22Rv1 (cell line): ENCODE data around the gene XDH.

Source experiments
- ZFX ChIP-seq: fragments of 450-650 bp; IDR thresholded peaks from 2 replicates; pipeline ENCODE4 v1.6.1; 2017; ENCODE audit warnings: antibody characterized with exemption, borderline replicate concordance
- TF ChIP-seq, protein P1 (sequence below): fragments of 450-650 bp; IDR thresholded peaks from 2 replicates; pipeline ENCODE4 v1.5.1; 2017; ENCODE audit warnings: mild to moderate bottlenecking

DNA sequence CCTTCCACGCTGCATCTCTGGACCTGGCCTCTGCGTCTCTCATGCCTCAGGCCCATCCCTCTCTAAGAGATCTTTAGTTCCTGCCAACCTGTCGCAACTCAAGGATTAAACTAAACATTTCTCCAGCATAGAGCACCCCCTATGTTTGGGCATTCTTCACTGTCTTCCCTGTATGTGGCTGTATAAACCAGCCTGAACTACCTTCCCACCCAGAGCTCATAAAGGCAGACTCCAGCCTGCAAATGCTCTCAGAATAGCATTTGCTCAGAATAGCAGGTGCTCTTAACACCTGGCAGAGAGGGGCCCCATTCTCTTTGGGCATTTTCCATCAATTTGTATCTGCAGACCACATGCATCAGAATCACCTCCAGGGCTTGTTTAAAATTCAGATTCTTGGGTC, 97.1 kb downstream of the XDH start:
- TF ChIP-seq, protein P1, sequence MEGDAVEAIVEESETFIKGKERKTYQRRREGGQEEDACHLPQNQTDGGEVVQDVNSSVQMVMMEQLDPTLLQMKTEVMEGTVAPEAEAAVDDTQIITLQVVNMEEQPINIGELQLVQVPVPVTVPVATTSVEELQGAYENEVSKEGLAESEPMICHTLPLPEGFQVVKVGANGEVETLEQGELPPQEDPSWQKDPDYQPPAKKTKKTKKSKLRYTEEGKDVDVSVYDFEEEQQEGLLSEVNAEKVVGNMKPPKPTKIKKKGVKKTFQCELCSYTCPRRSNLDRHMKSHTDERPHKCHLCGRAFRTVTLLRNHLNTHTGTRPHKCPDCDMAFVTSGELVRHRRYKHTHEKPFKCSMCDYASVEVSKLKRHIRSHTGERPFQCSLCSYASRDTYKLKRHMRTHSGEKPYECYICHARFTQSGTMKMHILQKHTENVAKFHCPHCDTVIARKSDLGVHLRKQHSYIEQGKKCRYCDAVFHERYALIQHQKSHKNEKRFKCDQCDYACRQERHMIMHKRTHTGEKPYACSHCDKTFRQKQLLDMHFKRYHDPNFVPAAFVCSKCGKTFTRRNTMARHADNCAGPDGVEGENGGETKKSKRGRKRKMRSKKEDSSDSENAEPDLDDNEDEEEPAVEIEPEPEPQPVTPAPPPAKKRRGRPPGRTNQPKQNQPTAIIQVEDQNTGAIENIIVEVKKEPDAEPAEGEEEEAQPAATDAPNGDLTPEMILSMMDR: no peak
- no peak for TF ChIP-seq ZFX
